GM19193 (cell line): ENCODE data around the gene RNF123.

Experiments
- POLR2A ChIP-seq: IDR thresholded peaks from 4 replicates; pipeline ENCODE4 v1.6.1; 2011; ENCODE audit not compliant: insufficient read depth, insufficient read length; ENCODE audit errors: extremely low read depth

RNF123 gene

DNA sequence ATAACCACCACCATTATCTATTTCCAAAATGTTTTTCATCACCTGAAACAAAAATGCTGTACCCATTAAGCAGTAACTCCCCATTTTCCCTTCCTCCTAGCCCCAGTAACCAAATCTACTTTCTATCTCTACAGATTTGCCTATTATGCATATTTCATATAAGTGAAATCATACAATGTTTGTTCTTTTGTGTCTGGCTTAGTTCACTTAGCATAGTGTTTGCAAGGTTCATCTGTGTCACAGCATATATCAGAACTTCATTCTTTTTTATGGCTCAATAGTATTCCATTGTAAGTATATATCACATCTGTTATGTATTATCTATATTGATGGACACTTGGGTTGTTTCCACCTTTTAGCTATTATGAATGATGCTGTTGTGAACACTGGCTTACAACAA, 51.1 kb downstream of the RNF123 start:
- no peak for TF ChIP-seq POLR2A

DNA sequence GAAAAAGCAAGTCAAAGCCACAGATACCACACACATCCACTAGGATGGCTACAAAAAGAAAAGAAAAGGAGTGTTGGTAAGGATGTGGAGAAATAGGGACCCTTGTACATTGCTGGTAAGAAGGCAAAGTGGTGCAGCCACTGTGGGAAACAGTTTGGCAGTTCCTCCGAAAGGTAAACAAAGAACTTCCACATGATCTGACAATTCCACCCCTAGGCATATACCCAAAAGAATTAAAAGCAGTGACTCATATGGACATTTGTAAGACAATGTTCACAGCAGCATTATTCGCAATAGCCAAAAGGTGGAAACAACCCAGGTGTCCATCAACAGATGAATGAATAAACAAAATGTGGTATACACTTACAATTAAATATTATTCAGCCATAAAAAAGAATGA, 56.6 kb downstream of the RNF123 start:
- TF ChIP-seq POLR2A, result no peak

DNA sequence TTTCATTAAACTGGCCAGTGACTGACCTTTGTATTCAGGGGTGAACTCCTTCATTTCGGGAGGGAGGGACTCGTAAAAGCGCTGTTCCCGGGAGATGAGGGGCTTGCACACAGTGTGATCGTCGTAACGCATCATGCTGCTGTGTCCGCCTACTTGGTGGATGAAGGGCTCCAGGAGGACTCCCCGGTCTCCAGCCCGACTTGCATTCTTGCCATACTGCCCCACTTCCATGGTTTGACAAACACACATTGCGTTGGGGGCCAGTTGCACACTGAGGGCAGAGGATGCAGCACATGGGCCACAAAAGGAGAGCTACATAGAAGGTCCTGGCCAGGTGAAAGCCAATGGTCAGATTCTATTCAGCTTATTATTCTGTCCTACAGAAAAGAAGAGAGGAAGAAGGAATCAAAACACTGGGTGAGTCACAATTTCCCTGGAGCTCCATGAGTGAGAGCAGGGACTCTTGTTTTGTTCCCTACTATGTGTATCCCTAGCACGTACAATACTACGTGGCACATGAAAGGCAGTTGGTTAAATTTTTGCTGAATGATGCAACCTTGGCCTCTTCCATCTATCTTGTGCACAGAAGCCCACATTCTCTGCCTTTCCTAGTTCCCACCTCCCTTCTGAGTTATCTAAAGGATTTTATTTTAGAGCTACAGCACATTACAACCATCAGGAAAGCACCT, 58.6 kb downstream of the RNF123 start:
- no peak for TF ChIP-seq POLR2A

DNA sequence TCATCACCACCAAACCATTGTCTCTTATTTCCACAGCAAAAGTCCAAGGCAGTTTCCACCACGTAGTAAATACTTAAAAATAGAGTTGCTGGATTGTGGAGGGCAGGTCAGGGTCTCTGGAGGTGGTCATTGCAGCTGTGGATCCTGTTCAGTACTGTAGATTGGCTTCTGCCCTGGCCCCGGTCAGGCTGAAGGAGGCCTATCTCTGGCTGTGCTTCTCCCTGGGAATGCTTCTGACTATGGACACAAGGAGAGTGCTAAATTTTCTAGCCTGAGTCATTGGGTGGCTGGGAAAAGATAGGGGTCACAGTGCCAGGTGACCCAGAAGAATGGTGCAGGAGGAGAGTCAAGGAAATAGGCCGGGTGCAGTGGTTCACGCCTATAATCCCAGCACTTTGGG, 60.7 kb downstream of the RNF123 start:
- TF ChIP-seq POLR2A, result no peak

DNA sequence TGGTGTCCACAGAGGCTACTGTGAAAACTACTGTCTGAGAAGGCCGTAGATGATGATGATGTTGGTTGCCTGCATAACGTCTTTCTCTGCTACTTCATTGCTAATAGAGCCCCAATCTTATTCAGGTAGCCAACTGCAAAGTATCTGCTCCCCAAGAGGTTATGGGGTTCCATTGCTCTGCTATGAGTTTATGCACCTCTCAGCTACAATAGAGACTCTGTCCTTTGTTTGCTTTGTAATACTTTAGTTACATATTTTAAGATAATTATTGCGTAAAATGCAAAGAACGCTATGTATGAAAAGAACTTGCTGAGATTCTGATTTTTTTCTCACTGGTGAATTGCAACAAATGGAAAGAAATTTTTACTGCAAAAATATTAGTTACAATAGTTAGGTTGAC, 62.1 kb downstream of the RNF123 start:
- no peak for TF ChIP-seq POLR2A

DNA sequence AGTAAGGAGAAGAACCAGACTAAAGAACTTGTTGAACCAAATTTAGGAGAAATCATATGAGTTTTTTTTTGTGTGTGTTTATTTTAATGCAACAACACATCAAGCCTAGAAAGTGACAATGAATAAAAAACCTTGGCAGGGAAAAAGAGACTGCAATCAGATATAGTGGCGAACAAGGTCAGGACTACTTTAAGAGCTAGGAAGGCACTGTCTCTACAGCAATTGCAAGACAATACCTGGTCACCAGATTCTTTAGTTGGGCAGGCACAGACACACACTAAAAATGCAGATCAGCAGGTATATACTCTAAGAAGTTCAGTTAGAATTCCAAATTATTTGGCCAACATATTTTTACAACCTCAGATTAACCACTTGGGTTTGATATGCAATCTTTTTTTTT, 65.2 kb downstream of the RNF123 start:
- no peak for TF ChIP-seq POLR2A

DNA sequence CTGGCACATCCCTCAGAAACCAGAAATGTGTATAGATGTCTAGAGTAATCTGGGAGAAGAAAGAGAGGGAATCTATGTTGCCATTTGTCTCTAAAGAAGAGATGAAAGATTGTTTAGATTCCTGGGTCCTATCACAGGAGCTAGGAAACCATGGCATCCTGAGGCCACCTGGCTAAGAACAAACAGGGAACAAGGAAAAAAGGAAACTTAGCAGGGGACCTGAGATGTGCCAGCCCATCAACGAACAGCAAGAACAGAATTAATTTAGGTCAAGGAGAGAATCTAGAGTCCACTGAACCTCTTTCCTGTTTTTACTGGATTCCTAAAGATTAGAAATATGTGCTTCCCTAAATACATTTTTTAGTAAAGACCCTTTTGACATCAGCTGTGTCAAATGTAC, 66.7 kb downstream of the RNF123 start:
- no peak for TF ChIP-seq POLR2A

DNA sequence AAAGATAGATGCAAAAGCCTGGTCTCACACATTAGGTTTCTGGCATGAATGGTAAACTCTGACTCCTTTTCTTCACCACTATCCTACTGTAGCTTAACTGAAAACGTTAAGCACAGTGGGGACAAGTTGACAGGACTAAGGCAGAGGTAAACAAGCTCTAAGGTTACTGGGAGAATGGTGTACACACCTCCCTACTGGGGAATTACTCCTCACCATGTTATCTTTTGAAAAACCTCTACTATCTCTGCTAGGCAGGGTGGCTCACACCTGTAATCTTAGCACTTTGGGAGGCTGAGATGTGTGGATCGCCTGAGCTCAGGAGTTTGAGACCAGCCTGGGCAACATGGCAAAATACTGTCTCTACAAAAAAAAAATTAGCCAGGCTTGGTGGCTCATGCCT, 67.8 kb downstream of the RNF123 start:
- TF ChIP-seq POLR2A, result no peak

DNA sequence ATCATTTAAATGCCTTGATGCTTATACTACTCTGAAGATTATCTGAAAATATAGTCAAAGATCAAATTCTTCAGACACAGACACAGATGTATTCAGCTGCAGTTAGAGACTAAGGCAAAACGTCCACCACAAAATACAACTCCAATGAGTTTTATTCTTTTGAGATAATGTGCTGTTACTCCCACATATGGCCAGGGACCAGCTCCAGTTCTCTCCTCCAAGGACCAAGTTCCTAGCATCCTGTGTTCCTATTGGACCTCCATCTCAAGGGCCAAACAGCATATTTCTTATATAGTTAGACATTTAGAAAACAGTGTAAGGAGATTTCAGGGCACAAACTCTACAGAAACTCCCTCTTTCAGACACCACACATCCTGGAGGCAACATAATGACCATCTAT, 69.9 kb downstream of the RNF123 start:
- TF ChIP-seq POLR2A, result no peak

DNA sequence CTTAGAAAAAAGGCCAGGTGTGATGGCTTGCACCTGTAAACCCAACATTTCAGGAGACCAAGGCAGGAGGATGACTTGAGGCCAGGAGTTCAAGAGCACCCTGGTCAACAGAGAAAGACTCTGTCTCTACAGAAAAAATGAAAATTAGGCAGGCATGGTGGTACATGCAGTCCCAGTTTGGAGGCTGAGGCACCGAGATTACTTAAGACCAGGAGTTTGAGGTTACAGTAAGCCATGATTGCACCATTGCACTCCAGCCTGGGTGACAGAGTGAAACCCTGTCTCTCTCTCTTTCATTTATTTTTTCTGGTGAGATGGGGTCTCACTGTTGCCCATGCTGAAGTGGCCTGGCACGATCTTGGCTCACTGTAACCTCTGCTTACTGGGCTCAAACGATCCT, 72.3 kb downstream of the RNF123 start:
- TF ChIP-seq POLR2A, result no peak

DNA sequence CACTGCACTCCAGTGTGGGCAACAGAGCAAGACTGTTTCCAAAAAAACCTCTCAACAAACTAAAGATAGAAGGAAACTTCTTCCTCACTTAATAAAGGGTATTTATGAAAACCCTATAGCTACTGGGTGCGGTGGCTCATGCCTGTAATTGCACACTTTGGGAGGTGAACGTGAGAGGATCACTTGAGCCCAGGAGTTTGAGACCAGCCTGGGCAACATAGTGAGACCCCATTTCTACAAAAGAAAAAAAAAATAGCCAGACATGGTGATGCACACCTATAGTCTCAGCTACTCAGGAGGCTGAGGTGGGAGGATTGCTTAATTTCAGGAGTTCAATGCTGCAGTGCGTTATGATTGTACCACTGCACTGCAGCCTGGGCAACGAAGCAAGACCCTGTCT, 74.6 kb downstream of the RNF123 start:
- no peak for TF ChIP-seq POLR2A

DNA sequence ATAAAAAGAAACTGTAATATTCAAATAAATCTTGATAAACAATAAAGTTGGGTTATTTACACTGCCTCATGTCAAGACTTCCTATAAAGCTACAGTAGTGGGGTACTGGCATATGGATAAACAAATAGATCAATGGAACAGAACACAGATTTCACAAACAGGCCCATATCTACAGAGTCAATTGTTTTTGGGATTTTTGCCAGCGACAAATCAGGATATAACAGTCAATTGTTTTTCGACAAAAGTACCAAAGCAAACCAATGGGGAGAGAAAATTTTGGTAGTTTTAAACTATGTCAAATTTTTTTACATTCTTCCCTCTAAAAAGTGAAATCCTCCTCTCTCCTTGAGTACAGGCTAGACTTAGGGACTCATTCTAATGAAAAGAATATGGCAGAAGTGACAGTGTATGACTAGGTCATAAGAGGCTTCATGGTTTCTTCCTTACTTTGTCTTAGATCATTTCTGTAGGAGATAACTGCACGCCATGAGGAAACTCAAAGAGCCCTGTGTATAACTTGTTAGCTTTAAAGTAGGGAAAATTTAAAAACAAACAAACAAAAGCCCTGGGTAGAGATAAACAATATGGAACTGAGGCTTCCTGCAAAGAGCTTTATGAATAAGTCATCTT, 80.0 kb downstream of the RNF123 start:
- TF ChIP-seq POLR2A, result no peak

DNA sequence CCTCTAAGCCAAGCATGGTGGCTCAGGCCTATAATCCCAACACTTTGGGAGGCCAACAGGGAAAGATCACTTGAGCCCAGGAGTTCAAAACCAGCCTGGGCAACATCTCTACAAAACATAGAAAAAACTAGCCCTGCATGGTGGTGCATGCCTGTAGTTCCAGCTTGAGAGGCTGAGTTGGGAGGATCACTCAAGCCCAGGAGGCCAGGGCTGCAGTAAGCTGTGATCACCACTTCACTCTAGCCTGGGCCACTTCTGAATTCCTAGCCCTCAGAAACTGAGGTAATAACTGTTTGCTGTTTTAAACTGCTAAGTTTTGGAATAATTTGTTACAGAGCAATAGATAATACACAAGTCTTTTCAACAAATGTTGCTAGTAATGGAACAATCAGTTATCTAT, 80.6 kb downstream of the RNF123 start:
- TF ChIP-seq POLR2A, result no peak
